Body of pancreas (tissue), 4 donors: ENCODE data around the gene TAF12.

Experiments
- POLR2A ChIP-seq, 3 donors: fragments of 450-650 bp; IDR thresholded peaks; one replicate each; pipeline ENCODE4 v1.6.1; 2016; ENCODE audit warnings: antibody characterized with exemption in 3 of 3, mild to moderate bottlenecking in 2 of 3
- TF ChIP-seq, protein P1 (sequence below), 7 experiments: fragments of 450-650 bp in 4 of 7; fragments of 200-600 bp in 3 of 7; sonication (generic) in 3 of 7; IDR thresholded peaks; one replicate each; pipeline ENCODE4 v1.5.1; 2016 to 2019; ENCODE audit warnings: antibody characterized with exemption in 7 of 7

DNA sequence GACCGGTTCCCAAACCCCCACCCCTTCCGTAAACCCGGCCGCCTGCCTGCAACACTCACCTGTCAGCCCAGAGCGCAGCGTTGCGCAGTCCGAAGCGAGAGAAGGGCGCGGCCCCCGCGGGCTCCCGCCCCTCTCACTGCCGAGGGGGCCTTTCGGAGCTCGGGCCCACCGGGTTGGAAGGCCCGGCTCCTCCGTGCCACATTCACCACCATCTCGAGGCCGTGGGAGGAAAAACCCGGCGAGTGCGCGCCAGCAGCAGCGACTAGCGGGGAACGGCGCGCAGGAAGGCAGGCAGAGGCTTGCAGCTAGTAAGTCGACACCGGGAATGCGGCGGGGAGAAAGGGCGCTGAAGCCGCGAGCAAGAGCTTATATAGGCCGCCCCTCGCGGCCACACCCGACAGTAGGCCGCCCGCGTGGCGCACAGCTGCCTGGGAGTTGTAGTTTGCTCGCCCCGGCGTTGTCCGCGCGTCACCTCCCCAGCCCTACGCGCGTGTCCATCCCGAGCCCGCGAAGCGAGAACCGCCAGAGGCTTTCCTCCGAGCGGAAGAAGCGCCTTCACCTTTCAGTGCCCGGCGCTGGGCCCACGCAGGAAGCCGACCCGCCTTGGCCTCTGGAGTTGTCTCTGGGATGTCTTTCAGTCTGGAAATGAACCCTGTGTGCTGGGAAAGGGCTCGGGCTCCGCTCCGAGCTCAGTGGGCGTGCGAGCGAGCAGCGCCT, 61.2 kb downstream of the TAF12 start:
- peak; percentile 95 to 99 (median 98) for TF ChIP-seq POLR2A (IDR thresholded peaks at IDR 0.05)
- TF ChIP-seq, protein P1, sequence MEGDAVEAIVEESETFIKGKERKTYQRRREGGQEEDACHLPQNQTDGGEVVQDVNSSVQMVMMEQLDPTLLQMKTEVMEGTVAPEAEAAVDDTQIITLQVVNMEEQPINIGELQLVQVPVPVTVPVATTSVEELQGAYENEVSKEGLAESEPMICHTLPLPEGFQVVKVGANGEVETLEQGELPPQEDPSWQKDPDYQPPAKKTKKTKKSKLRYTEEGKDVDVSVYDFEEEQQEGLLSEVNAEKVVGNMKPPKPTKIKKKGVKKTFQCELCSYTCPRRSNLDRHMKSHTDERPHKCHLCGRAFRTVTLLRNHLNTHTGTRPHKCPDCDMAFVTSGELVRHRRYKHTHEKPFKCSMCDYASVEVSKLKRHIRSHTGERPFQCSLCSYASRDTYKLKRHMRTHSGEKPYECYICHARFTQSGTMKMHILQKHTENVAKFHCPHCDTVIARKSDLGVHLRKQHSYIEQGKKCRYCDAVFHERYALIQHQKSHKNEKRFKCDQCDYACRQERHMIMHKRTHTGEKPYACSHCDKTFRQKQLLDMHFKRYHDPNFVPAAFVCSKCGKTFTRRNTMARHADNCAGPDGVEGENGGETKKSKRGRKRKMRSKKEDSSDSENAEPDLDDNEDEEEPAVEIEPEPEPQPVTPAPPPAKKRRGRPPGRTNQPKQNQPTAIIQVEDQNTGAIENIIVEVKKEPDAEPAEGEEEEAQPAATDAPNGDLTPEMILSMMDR (IDR thresholded peaks at IDR 0.05) = peak in 4 of 7 experiments; percentile 10 to 57 (median 46)
